ENCODE data around the gene SRP14.

Gene SRP14

GRCh38 chr15:40038638-40039543, at the start of gene SRP14:
Gene SRP14 (minus strand): TSS chr15:40039181. CDS start chr15:40039116, 65 bp downstream.
- Histone ChIP-seq H2AFZ (ENCODE audit: low read length, unreplicated experiment) (peak within 1 kb of the TSS; percentile 94), H3K79me2 (ENCODE audit: control insufficient read depth, insufficient read depth, low read length, unreplicated experiment) (peaks cover 41% of the 10 kb centered on the region), H3K36me3 (ENCODE audit: insufficient read depth, low read length) (peaks cover 28% of the 10 kb centered on the region)

GRCh38 chr15:40087991-40088928, 49.3 kb upstream of the SRP14 start:
- no peaks in the 10 kb centered on the region for H3K27me3 ChIP-seq (ENCODE audit: insufficient read depth, low read length)
- H3K4me1 ChIP-seq (ENCODE audit: control insufficient read depth, insufficient read depth, low read length, unreplicated experiment): peaks cover 26% of the 10 kb centered on the region
- no peaks in the 10 kb centered on the region for H3K36me3 ChIP-seq (ENCODE audit: insufficient read depth, low read length)
- no peak overlapping the region; the same call in 1 of the 2 replicates for H3K27ac ChIP-seq (ENCODE audit: low read depth, low read length)
- no peak overlapping the region for H2AFZ ChIP-seq (ENCODE audit: low read length, unreplicated experiment)
- H3K79me2 ChIP-seq (ENCODE audit: control insufficient read depth, insufficient read depth, low read length, unreplicated experiment): no peaks in the 10 kb centered on the region
- no peak overlapping the region for H3K4me3 ChIP-seq (ENCODE audit: low read depth, low read length)

More at GRCh38 chr15:40038638-40039543, at the start of gene SRP14:
- Histone ChIP-seq H3K4me1 (ENCODE audit: control insufficient read depth, insufficient read depth, low read length, unreplicated experiment) (peaks cover 22% of the 10 kb centered on the region), H3K4me3 (ENCODE audit: low read depth, low read length) (peak within 1 kb of the TSS; percentile 85), H3K27me3 (ENCODE audit: insufficient read depth, low read length) (no peaks in the 10 kb centered on the region), H3K27ac (ENCODE audit: low read depth, low read length) (peak within 1 kb of the TSS; percentile 76)

GRCh38 chr15:40087068-40087810, 48.3 kb upstream of the SRP14 start:
- no peak overlapping the region for H2AFZ ChIP-seq (ENCODE audit: low read length, unreplicated experiment)
- H3K4me1 ChIP-seq (ENCODE audit: control insufficient read depth, insufficient read depth, low read length, unreplicated experiment): peaks cover 23% of the 10 kb centered on the region
- no peak overlapping the region for H3K4me3 ChIP-seq (ENCODE audit: low read depth, low read length)
- no peak overlapping the region for H3K27ac ChIP-seq (ENCODE audit: low read depth, low read length)
- H3K79me2 ChIP-seq (ENCODE audit: control insufficient read depth, insufficient read depth, low read length, unreplicated experiment): no peaks in the 10 kb centered on the region
- H3K27me3 ChIP-seq (ENCODE audit: insufficient read depth, low read length): no peaks in the 10 kb centered on the region
- no peaks in the 10 kb centered on the region for H3K36me3 ChIP-seq (ENCODE audit: insufficient read depth, low read length)

- Histone ChIP-seq H2AFZ (ENCODE audit: low read length, unreplicated experiment) (no peak overlapping the region), H3K79me2 (ENCODE audit: control insufficient read depth, insufficient read depth, low read length, unreplicated experiment) (no peaks in the 10 kb centered on the region), H3K4me3 (ENCODE audit: low read depth, low read length) (no peak overlapping the region), H3K4me1 (ENCODE audit: control insufficient read depth, insufficient read depth, low read length, unreplicated experiment) (peaks cover 38% of the 10 kb centered on the region), H3K36me3 (ENCODE audit: insufficient read depth, low read length) (no peaks in the 10 kb centered on the region), H3K27me3 (ENCODE audit: insufficient read depth, low read length) (no peaks in the 10 kb centered on the region), H3K27ac (ENCODE audit: low read depth, low read length) (no peak overlapping the region)
Measured at GRCh38 chr15:40085266-40085665, 46.3 kb upstream of the SRP14 start.

- Histone ChIP-seq H3K4me1 (ENCODE audit: control insufficient read depth, insufficient read depth, low read length, unreplicated experiment) (peaks cover 41% of the 10 kb centered on the region), H2AFZ (ENCODE audit: low read length, unreplicated experiment) (no peak overlapping the region), H3K27me3 (ENCODE audit: insufficient read depth, low read length) (no peaks in the 10 kb centered on the region), H3K79me2 (ENCODE audit: control insufficient read depth, insufficient read depth, low read length, unreplicated experiment) (no peaks in the 10 kb centered on the region), H3K27ac (ENCODE audit: low read depth, low read length) (no peak overlapping the region), H3K36me3 (ENCODE audit: insufficient read depth, low read length) (no peaks in the 10 kb centered on the region), H3K4me3 (ENCODE audit: low read depth, low read length) (no peak overlapping the region)
Measured at GRCh38 chr15:40084650-40085049, 45.7 kb upstream of the SRP14 start.

GRCh38 chr15:40082195-40082883, 43.4 kb upstream of the SRP14 start:
- no peaks in the 10 kb centered on the region for H3K79me2 ChIP-seq (ENCODE audit: control insufficient read depth, insufficient read depth, low read length, unreplicated experiment)
- peak overlapping the region; percentile 70 for H3K4me3 ChIP-seq (ENCODE audit: low read depth, low read length)
- peak overlapping the region; percentile 82 for H2AFZ ChIP-seq (ENCODE audit: low read length, unreplicated experiment)
- no peak overlapping the region for H3K27ac ChIP-seq (ENCODE audit: low read depth, low read length)
- peaks cover 27% of the 10 kb centered on the region for H3K4me1 ChIP-seq (ENCODE audit: control insufficient read depth, insufficient read depth, low read length, unreplicated experiment)
- no peaks in the 10 kb centered on the region for H3K36me3 ChIP-seq (ENCODE audit: insufficient read depth, low read length)
- no peaks in the 10 kb centered on the region for H3K27me3 ChIP-seq (ENCODE audit: insufficient read depth, low read length)

- Histone ChIP-seq H2AFZ (ENCODE audit: low read length, unreplicated experiment) (peak overlapping the region; percentile 82), H3K27ac (ENCODE audit: low read depth, low read length) (no peak overlapping the region; the same call in 1 of the 2 replicates)
Measured at GRCh38 chr15:40081691-40082194, 42.8 kb upstream of the SRP14 start.

GRCh38 chr15:40080847-40081246, 41.9 kb upstream of the SRP14 start:
- Histone ChIP-seq H3K4me3 (ENCODE audit: low read depth, low read length) (no peak overlapping the region), H3K36me3 (ENCODE audit: insufficient read depth, low read length) (no peaks in the 10 kb centered on the region), H3K27ac (ENCODE audit: low read depth, low read length) (no peak overlapping the region), H3K4me1 (ENCODE audit: control insufficient read depth, insufficient read depth, low read length, unreplicated experiment) (peaks cover 27% of the 10 kb centered on the region), H3K79me2 (ENCODE audit: control insufficient read depth, insufficient read depth, low read length, unreplicated experiment) (no peaks in the 10 kb centered on the region), H3K27me3 (ENCODE audit: insufficient read depth, low read length) (no peaks in the 10 kb centered on the region), H2AFZ (ENCODE audit: low read length, unreplicated experiment) (peak overlapping the region; percentile 82)

More at GRCh38 chr15:40081691-40082194, 42.8 kb upstream of the SRP14 start:
- Histone ChIP-seq H3K4me3 (ENCODE audit: low read depth, low read length) (peak overlapping the region; percentile 70), H3K36me3 (ENCODE audit: insufficient read depth, low read length) (no peaks in the 10 kb centered on the region), H3K27me3 (ENCODE audit: insufficient read depth, low read length) (no peaks in the 10 kb centered on the region), H3K4me1 (ENCODE audit: control insufficient read depth, insufficient read depth, low read length, unreplicated experiment) (peaks cover 27% of the 10 kb centered on the region), H3K79me2 (ENCODE audit: control insufficient read depth, insufficient read depth, low read length, unreplicated experiment) (no peaks in the 10 kb centered on the region)

- Histone ChIP-seq H3K27ac (ENCODE audit: low read depth, low read length) (no peak overlapping the region), H3K4me1 (ENCODE audit: control insufficient read depth, insufficient read depth, low read length, unreplicated experiment) (peaks cover 34% of the 10 kb centered on the region), H3K27me3 (ENCODE audit: insufficient read depth, low read length) (no peaks in the 10 kb centered on the region), H3K36me3 (ENCODE audit: insufficient read depth, low read length) (no peaks in the 10 kb centered on the region), H3K79me2 (ENCODE audit: control insufficient read depth, insufficient read depth, low read length, unreplicated experiment) (no peaks in the 10 kb centered on the region), H3K4me3 (ENCODE audit: low read depth, low read length) (no peak overlapping the region), H2AFZ (ENCODE audit: low read length, unreplicated experiment) (no peak overlapping the region)
Measured at GRCh38 chr15:40080104-40080503, 41.1 kb upstream of the SRP14 start.
